GM23338 (cell line): ENCODE data around the gene FTO.

Experiments used
- CREB1 ChIP-seq: fragments of 250-450 bp; sonication (Bioruptor Pico); IDR thresholded peaks from 2 replicates; pipeline ENCODE4 v1.5.0; 2020; ENCODE audit warnings: low read depth, mild to moderate bottlenecking, moderate library complexity
- EZH2 ChIP-seq: fragments of 200-600 bp; sonication (generic); IDR thresholded peaks from one replicate; pipeline ENCODE4 v1.8.0; 2017; ENCODE audit warnings: antibody characterized with exemption, mild to moderate bottlenecking, low read depth; ENCODE audit not compliant: unreplicated experiment
- EZH2phosphoT487 ChIP-seq: fragments of 200-600 bp; sonication (generic); IDR thresholded peaks from one replicate; pipeline ENCODE4 v1.8.1; 2018; ENCODE audit warnings: antibody characterized with exemption; ENCODE audit not compliant: unreplicated experiment
- JUNB ChIP-seq: IDR thresholded peaks from one replicate; pipeline ENCODE4 v1.6.1; 2016; ENCODE audit warnings: antibody characterized with exemption; ENCODE audit not compliant: unreplicated experiment
- NANOG ChIP-seq: IDR thresholded peaks from 2 replicates; pipeline ENCODE4 v1.6.1; 2016; ENCODE audit warnings: antibody characterized with exemption, borderline replicate concordance
- POLR2AphosphoS5 ChIP-seq: IDR thresholded peaks from 2 replicates; pipeline ENCODE4 v1.6.1; 2016; ENCODE audit warnings: antibody characterized with exemption, low read depth
- ZNF114 ChIP-seq: fragments of 250-450 bp; sonication (Bioruptor Pico); IDR thresholded peaks from 2 replicates; pipeline ENCODE4 v1.5.0; 2020; ENCODE audit warnings: mild to moderate bottlenecking, moderate library complexity
- ZNF331 ChIP-seq: fragments of 250-450 bp; sonication (Bioruptor Pico); IDR thresholded peaks from 2 replicates; pipeline ENCODE4 v1.5.0; 2020; ENCODE audit warnings: low read depth, mild to moderate bottlenecking, moderate library complexity
- TF ChIP-seq, protein P1 (sequence below), 2 experiments: fragments of 200-600 bp in 1 of 2; sonication (generic) in 1 of 2; conservative IDR thresholded peaks; 2 replicates each; pipeline versions ENCODE4 v1.5.1 to v1.6.1; 2016 to 2017; ENCODE audit warnings: antibody characterized with exemption in 2 of 2, low read depth in 2 of 2, mild to moderate bottlenecking in 2 of 2, moderate library complexity in 1 of 2
- TF ChIP-seq, protein P2 (sequence below): IDR thresholded peaks from one replicate; pipeline ENCODE4 v1.6.1; 2018; ENCODE audit warnings: antibody characterized with exemption; ENCODE audit not compliant: unreplicated experiment
- TF ChIP-seq, protein P3 (sequence below): fragments of 250-450 bp; sonication (Bioruptor Pico); IDR thresholded peaks from 2 replicates; pipeline ENCODE4 v1.5.0; 2020; ENCODE audit warnings: mild to moderate bottlenecking, moderate library complexity
- TF ChIP-seq, protein P4 (sequence below): IDR thresholded peaks from 2 replicates; pipeline ENCODE4 v1.6.1; 2016; ENCODE audit warnings: antibody characterized with exemption

DNA sequence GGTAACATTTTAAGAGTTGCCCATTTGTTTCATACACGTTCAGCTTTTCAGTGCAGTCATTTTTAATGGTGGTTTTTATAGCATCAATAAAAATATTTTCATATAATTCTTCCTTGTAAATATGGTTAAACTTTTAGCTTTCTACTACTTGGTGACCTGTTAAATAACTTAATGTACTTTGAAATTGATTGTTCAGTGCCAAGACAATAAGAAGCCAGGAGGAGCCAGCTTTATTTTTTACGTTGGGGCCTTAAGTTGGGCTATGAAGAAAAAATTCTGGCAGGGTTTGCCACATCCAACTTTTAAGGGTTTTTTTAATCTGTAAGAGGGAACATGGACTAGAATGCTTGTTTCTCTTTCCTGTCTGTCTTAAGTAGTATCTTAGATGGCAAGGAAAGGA, 284.2 kb downstream of the FTO start:
- TF ChIP-seq, protein P1, sequence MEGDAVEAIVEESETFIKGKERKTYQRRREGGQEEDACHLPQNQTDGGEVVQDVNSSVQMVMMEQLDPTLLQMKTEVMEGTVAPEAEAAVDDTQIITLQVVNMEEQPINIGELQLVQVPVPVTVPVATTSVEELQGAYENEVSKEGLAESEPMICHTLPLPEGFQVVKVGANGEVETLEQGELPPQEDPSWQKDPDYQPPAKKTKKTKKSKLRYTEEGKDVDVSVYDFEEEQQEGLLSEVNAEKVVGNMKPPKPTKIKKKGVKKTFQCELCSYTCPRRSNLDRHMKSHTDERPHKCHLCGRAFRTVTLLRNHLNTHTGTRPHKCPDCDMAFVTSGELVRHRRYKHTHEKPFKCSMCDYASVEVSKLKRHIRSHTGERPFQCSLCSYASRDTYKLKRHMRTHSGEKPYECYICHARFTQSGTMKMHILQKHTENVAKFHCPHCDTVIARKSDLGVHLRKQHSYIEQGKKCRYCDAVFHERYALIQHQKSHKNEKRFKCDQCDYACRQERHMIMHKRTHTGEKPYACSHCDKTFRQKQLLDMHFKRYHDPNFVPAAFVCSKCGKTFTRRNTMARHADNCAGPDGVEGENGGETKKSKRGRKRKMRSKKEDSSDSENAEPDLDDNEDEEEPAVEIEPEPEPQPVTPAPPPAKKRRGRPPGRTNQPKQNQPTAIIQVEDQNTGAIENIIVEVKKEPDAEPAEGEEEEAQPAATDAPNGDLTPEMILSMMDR (conservative IDR thresholded peaks at IDR 0.05; ENCODE audit: low read depth in 2 of 2): no peak
- TF ChIP-seq POLR2AphosphoS5 (no peak), EZH2 (no peak), CREB1 (no peak), EZH2phosphoT487 (no peak), ZNF114 (CRISPR knock-in tag) (no peak), JUNB (no peak), NANOG (no peak), ZNF331 (CRISPR knock-in tag) (no peak)
- TF ChIP-seq, protein P2, sequence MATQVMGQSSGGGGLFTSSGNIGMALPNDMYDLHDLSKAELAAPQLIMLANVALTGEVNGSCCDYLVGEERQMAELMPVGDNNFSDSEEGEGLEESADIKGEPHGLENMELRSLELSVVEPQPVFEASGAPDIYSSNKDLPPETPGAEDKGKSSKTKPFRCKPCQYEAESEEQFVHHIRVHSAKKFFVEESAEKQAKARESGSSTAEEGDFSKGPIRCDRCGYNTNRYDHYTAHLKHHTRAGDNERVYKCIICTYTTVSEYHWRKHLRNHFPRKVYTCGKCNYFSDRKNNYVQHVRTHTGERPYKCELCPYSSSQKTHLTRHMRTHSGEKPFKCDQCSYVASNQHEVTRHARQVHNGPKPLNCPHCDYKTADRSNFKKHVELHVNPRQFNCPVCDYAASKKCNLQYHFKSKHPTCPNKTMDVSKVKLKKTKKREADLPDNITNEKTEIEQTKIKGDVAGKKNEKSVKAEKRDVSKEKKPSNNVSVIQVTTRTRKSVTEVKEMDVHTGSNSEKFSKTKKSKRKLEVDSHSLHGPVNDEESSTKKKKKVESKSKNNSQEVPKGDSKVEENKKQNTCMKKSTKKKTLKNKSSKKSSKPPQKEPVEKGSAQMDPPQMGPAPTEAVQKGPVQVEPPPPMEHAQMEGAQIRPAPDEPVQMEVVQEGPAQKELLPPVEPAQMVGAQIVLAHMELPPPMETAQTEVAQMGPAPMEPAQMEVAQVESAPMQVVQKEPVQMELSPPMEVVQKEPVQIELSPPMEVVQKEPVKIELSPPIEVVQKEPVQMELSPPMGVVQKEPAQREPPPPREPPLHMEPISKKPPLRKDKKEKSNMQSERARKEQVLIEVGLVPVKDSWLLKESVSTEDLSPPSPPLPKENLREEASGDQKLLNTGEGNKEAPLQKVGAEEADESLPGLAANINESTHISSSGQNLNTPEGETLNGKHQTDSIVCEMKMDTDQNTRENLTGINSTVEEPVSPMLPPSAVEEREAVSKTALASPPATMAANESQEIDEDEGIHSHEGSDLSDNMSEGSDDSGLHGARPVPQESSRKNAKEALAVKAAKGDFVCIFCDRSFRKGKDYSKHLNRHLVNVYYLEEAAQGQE: no peak
- TF ChIP-seq, protein P3, sequence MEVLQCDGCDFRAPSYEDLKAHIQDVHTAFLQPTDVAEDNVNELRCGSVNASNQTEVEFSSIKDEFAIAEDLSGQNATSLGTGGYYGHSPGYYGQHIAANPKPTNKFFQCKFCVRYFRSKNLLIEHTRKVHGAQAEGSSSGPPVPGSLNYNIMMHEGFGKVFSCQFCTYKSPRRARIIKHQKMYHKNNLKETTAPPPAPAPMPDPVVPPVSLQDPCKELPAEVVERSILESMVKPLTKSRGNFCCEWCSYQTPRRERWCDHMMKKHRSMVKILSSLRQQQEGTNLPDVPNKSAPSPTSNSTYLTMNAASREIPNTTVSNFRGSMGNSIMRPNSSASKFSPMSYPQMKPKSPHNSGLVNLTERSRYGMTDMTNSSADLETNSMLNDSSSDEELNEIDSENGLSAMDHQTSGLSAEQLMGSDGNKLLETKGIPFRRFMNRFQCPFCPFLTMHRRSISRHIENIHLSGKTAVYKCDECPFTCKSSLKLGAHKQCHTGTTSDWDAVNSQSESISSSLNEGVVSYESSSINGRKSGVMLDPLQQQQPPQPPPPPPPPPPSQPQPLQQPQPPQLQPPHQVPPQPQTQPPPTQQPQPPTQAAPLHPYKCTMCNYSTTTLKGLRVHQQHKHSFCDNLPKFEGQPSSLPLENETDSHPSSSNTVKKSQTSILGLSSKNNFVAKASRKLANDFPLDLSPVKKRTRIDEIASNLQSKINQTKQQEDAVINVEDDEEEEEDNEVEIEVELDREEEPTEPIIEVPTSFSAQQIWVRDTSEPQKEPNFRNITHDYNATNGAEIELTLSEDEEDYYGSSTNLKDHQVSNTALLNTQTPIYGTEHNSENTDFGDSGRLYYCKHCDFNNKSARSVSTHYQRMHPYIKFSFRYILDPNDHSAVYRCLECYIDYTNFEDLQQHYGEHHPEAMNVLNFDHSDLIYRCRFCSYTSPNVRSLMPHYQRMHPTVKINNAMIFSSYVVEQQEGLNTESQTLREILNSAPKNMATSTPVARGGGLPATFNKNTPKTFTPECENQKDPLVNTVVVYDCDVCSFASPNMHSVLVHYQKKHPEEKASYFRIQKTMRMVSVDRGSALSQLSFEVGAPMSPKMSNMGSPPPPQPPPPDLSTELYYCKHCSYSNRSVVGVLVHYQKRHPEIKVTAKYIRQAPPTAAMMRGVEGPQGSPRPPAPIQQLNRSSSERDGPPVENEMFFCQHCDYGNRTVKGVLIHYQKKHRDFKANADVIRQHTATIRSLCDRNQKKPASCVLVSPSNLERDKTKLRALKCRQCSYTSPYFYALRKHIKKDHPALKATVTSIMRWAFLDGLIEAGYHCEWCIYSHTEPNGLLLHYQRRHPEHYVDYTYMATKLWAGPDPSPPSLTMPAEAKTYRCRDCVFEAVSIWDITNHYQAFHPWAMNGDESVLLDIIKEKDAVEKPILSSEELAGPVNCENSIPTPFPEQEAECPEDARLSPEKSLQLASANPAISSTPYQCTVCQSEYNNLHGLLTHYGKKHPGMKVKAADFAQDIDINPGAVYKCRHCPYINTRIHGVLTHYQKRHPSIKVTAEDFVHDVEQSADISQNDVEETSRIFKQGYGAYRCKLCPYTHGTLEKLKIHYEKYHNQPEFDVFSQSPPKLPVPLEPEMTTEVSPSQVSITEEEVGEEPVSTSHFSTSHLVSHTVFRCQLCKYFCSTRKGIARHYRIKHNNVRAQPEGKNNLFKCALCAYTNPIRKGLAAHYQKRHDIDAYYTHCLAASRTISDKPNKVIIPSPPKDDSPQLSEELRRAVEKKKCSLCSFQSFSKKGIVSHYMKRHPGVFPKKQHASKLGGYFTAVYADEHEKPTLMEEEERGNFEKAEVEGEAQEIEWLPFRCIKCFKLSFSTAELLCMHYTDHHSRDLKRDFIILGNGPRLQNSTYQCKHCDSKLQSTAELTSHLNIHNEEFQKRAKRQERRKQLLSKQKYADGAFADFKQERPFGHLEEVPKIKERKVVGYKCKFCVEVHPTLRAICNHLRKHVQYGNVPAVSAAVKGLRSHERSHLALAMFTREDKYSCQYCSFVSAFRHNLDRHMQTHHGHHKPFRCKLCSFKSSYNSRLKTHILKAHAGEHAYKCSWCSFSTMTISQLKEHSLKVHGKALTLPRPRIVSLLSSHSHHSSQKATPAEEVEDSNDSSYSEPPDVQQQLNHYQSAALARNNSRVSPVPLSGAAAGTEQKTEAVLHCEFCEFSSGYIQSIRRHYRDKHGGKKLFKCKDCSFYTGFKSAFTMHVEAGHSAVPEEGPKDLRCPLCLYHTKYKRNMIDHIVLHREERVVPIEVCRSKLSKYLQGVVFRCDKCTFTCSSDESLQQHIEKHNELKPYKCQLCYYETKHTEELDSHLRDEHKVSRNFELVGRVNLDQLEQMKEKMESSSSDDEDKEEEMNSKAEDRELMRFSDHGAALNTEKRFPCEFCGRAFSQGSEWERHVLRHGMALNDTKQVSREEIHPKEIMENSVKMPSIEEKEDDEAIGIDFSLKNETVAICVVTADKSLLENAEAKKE (CRISPR knock-in tag): no peak
- TF ChIP-seq, protein P4, sequence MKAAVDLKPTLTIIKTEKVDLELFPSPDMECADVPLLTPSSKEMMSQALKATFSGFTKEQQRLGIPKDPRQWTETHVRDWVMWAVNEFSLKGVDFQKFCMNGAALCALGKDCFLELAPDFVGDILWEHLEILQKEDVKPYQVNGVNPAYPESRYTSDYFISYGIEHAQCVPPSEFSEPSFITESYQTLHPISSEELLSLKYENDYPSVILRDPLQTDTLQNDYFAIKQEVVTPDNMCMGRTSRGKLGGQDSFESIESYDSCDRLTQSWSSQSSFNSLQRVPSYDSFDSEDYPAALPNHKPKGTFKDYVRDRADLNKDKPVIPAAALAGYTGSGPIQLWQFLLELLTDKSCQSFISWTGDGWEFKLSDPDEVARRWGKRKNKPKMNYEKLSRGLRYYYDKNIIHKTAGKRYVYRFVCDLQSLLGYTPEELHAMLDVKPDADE: no peak
